ENCODE data around the gene PARP11.

Gene PARP11

DNA sequence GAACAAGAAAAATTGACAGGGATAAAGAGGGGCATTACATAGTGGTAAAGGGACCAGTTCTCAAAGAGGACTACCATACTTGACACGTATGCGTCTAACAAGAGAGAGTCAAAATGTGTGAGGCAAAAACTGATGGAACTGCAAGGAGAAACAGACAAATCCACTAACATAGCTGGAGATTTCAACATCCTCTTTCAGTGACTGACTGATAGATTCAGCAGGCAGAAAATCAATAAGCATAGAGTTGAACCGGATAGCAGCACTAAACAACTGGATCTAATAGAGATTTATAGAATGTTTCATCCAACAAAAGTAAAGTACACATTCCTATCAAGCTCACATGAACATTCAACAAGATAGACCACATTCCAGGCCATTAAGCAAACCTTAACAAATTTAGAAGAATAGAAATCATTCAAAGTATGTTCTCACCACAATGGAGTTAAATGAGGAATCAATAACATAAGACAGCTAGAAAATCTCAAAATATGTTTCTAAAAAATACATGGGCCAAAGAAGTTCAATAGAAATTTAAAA lies 104.2 kb downstream of the PARP11 start:
- DNase-seq, result no peak

DNA sequence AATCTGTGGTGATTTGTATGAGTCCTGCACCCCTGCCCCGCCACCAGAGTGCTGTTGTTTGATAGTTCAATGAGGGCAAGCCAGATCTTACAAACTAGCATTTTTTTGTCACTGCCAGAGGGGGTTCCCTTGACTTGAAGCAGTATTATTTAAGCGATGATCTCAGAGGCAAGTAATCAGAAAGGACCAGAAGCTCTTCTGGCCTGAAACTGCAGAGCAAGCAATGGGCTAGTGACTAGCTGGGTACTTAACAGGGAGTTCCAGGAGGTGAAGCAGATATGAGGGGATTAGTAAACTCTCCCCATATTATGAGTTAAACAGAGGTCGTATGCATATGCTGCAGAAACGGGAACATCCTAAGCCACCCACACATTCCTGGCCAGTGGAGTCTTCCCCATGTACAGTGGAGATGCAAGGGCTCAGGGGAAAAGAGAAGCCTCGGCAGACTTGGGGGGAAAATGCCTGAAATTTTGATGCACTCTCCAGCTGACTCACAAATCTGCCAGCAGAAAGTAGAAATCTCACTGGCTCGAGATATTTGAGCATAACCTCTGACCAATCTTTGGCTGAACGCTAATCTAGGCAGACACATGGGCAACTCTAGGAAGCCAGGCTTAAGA lies 112.0 kb downstream of the PARP11 start:
- DNase-seq, result no peak

DNA sequence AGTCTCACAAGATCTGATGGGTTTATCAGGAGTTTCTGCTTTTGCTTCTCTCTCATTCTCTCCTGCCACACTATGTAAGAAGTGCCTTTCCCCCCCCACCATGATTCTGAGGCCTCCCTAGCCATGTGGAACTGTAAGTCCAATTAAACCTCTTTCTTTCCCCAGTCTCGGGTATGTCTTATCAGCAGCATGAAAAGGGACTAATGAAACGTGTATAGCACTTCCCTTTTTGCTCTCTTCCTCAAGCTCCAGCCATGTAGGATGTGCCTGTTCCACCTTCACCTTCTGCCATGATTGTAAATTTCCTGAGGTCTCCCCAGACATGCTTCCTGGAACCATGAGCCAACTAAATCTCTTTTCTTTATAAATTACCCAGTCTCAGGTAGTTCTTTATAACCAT lies 113.3 kb downstream of the PARP11 start:
- DNase-seq, result no peak
